GM12878 (cell line): ENCODE measurements around the gene EFNA2. TPM values are rescaled to one million over a fixed set of nuclear protein-coding genes. Genes with fewer than 3 reads are reported as not detected.

ENCODE experiments used
- ATAC-seq: fragments of 200-7000 bp; cut with Tn5 transposase; 3 replicates; pipeline ENCODE4 v1.9.1; 2020; ENCODE audit warnings: mild to moderate bottlenecking, moderate library complexity
- BruUV-seq: library from RNA; stranded (reverse); fragments of 400-500 nt; replicated peaks from 2 replicates; lab custom pipeline; 2021; lab: Mats Ljungman, UMichigan
- CTCF ChIA-PET: fragments of 300-600 bp; sonication (Branson Sonifier 250); formaldehyde crosslinking; extraction: SDS; loops from one replicate; lab custom pipeline; 2021; ENCODE audit warnings: inconsistent platforms; lab: Yijun Ruan, JAX
- POLR2A ChIA-PET: fragments of 350-600 bp; formaldehyde crosslinking; extraction: SDS; loops from one replicate; lab custom pipeline; 2021; ENCODE audit warnings: inconsistent platforms; lab: Charles Lee
- RAD21 ChIA-PET: fragments of 300-600 bp; sonication (Branson Sonifier 250); formaldehyde crosslinking; loops from one replicate; lab custom pipeline; 2023; ENCODE audit warnings: antibody characterized with exemption; ENCODE audit not compliant: unreplicated experiment; lab: Charles Lee
- SMC1A ChIA-PET: fragments of 300-600 bp; sonication (Branson Sonifier 250); formaldehyde crosslinking; loops from one replicate; lab custom pipeline; 2023; ENCODE audit not compliant: unreplicated experiment, uncharacterized antibody; lab: Charles Lee
- DNase-seq: peaks from one replicate; pipeline ENCODE4 v3.0.0-alpha.2; 2011; ENCODE audit warnings: low read depth, low spot score
- FAIRE-seq: peaks from 3 replicates; lab custom pipeline; 2011; peaks lifted over from hg19 to GRCh38; lab: Jason Lieb, UNC
- H2AFZ ChIP-seq: 2 replicates; pipeline ENCODE4 v1.6.0; 2011; ENCODE audit warnings: low read depth, low read length, control low read depth; ENCODE audit not compliant: control insufficient read depth
- H3K27ac ChIP-seq: 2 replicates; pipeline ENCODE4 v1.5.1; 2011; ENCODE audit warnings: control low read depth; ENCODE audit not compliant: control insufficient read depth, insufficient read depth
- H3K27me3 ChIP-seq, 2 experiments: replicated peaks in 1 of 2; 2 replicates each; pipeline versions ENCODE4 v1.6.0 to v1.6.1; 2011; ENCODE audit warnings: low read length in 1 of 2; ENCODE audit not compliant: control insufficient read depth in 2 of 2, insufficient read depth in 2 of 2
- H3K36me3 ChIP-seq, 2 experiments: 2 replicates each; pipeline ENCODE4 v1.5.1; 2011; ENCODE audit warnings: low read length in 1 of 2; ENCODE audit not compliant: control insufficient read depth in 2 of 2, insufficient read depth in 2 of 2
- H3K4me1 ChIP-seq: 2 replicates; pipeline ENCODE4 v1.6.1; 2011; ENCODE audit warnings: mild to moderate bottlenecking, low read length, moderate library complexity, mixed read lengths; ENCODE audit not compliant: control insufficient read depth, insufficient read depth
- H3K4me2 ChIP-seq: 2 replicates; pipeline ENCODE4 v1.6.0; 2011; ENCODE audit warnings: control low read depth; ENCODE audit not compliant: control insufficient read depth, insufficient read depth
- H3K4me3 ChIP-seq: fragments of 200-600 bp; sonication (generic); 2 replicates; pipeline ENCODE4 v1.5.1; 2016
- H3K79me2 ChIP-seq: 2 replicates; pipeline ENCODE4 v1.6.0; 2011; ENCODE audit warnings: low read length; ENCODE audit not compliant: control insufficient read depth, insufficient read depth
- H3K9ac ChIP-seq: 2 replicates; pipeline ENCODE4 v1.8.0; 2011; ENCODE audit warnings: low read length, control low read depth, mixed read lengths; ENCODE audit not compliant: control insufficient read depth, insufficient read depth
- H3K9me3 ChIP-seq: replicated peaks from 3 replicates; pipeline ENCODE4 v1.5.1; 2011; ENCODE audit warnings: mild to moderate bottlenecking, low read length; ENCODE audit not compliant: control insufficient read depth, insufficient read depth
- H4K20me1 ChIP-seq: 2 replicates; pipeline ENCODE4 v1.6.0; 2011; ENCODE audit not compliant: control insufficient read depth, insufficient read depth
- GABPA ChIP-seq: IDR thresholded peaks from 2 replicates; pipeline ENCODE4 v1.6.1; 2014; ENCODE audit warnings: antibody characterized with exemption, low read depth, mild to moderate bottlenecking, inconsistent platforms
- HDGF ChIP-seq: fragments of 450-650 bp; IDR thresholded peaks from 2 replicates; pipeline ENCODE4 v1.6.1; 2016; ENCODE audit warnings: antibody characterized with exemption
- IKZF2 ChIP-seq, 2 experiments: fragments of 450-650 bp; IDR thresholded peaks; 2 replicates each; pipeline ENCODE4 v1.6.1; 2017; ENCODE audit warnings: mild to moderate bottlenecking in 2 of 2, moderate library complexity in 2 of 2
- PBX3 ChIP-seq: IDR thresholded peaks from 2 replicates; pipeline ENCODE4 v1.6.1; 2011; ENCODE audit warnings: mild to moderate bottlenecking, low read depth, low read length, moderate library complexity; ENCODE audit not compliant: insufficient replicate concordance
- SREBF2 ChIP-seq: IDR thresholded peaks from 2 replicates; pipeline ENCODE4 v1.6.1; 2012; ENCODE audit warnings: mild to moderate bottlenecking, low read length
- YBX1 ChIP-seq: fragments of 450-650 bp; IDR thresholded peaks from 2 replicates; pipeline ENCODE4 v1.6.1; 2016; ENCODE audit warnings: antibody characterized with exemption
- WGBS: methylation state at CpG from one replicate; pipeline ENCODE4 v1.1.6; 2016; ENCODE audit warnings: low lambda C conversion rate; ENCODE audit not compliant: insufficient replicate concordance, insufficient coverage; ENCODE audit errors: missing lambda C conversion rate; 5-methylcytosine and 5-hydroxymethylcytosine counted together
- in situ Hi-C: fragments of 300-500 bp; cut with MboI; formaldehyde crosslinking; loops from 9 replicates; pipeline ENCODE4 v1.14.3; 2018; ENCODE audit warnings: mixed read lengths
- intact Hi-C: fragments of 100-400 bp; cut with micrococcal nuclease; formaldehyde crosslinking; loops from one replicate; pipeline ENCODE4 v1.14.2; 2022; ENCODE audit not compliant: unreplicated experiment
- polyA plus RNA-seq, 11 experiments: library from polyadenylated mRNA; depleted of rRNA in 4 of 11; unstranded in 6 of 11; stranded (reverse) in 5 of 11; fragments of >200 nt; fragmentation: Nextera tagmentation in 4 of 11; fragmentation: Illumina TruSeq in 1 of 11; extraction: Ambion mirVana in 4 of 11; extraction: Trizol in 1 of 11; gene quantifications; 1 replicate in 1 of 11; 2 replicates in 10 of 11; pipeline versions ENCODE4 v1.2.1 to v1.2.3, GENCODE V29; 2011 to 2016; ENCODE audit warnings: inconsistent platforms in 2 of 11, missing spikeins in 2 of 11, low read depth in 1 of 11
- total RNA-seq, 4 experiments: library from RNA; depleted of rRNA in 3 of 4; stranded (reverse); fragments of >200 nt in 3 of 4; fragmentation: Illumina TruSeq in 1 of 4; extraction: Trizol in 1 of 4; gene quantifications; 2 replicates each; pipeline versions ENCODE4 v1.2.1 to v1.2.3, GENCODE V29; 2013 to 2021

Gene EFNA2
- total and polyA plus RNA-seq, 10 of the 15 experiments (the other 5 are each of a cell fraction or from before 2014, with no cell fraction given), result not detected

- POLR2A ChIA-PET, result interaction anchor here (0.6 kb wide), 1 partner anchor 63 kb away, joined by 5 read pairs; no protein-coding TSS in a partner anchor
- FAIRE-seq, result no peak
Observed at GRCh38 chr19:1312767-1313694, 27.4 kb downstream of the EFNA2 start.

More at GRCh38 chr19:1312767-1313694, 27.4 kb downstream of the EFNA2 start:
- Histone ChIP-seq H2AFZ (no peak overlapping the region), H3K9me3 (no peaks in the 10 kb centered on the region), H3K4me3 (no peak overlapping the region), H3K79me2 (no peaks in the 10 kb centered on the region), H3K4me1 (peaks cover 3% of the 10 kb centered on the region; the same call in 1 of the 2 replicates), H3K4me2 (no peak overlapping the region), H3K9ac (no peak overlapping the region), H3K27me3 (no peaks in the 10 kb centered on the region), H3K36me3 (no peaks in the 10 kb centered on the region), H3K27ac (no peak overlapping the region), H4K20me1 (no peaks in the 10 kb centered on the region)
- RAD21 ChIA-PET, result interaction anchor here (1.4 kb wide), 1 partner anchor 59 kb away, joined by 4 read pairs; no protein-coding TSS in a partner anchor
- TF ChIP-seq SREBF2 (no peak), PBX3 (no peak), YBX1 (no peak), IKZF2 (IDR thresholded peaks at IDR 0.05) (no peak), HDGF (no peak), GABPA (no peak)
- CTCF ChIA-PET, result interaction anchor here (0.6 to 5.3 kb wide), 4 partner anchors 33 to 496 kb away, joined by 4 to 42 read pairs (median 4); no protein-coding TSS in a partner anchor
- DNase-seq (no peak), ATAC-seq (no peak)
- no TSS peak for BruUV-seq
- intact Hi-C loops (no loop called here), in situ Hi-C loops (no loop called here)
- WGBS, result 67% methylated on average over 45 of the region's 61 CpGs
- SMC1A ChIA-PET, result no interaction called here
